WTC11 (cell line): Measurements from ENCODE around the gene ZNF432.

Source experiments
- ATF2 ChIP-seq: sonication (generic); formaldehyde crosslinking; IDR thresholded peaks from 2 replicates; pipeline ENCODE4 v1.8.1; 2022; ENCODE audit warnings: low read depth, missing genetic modification reagents, borderline replicate concordance
- ATF6 ChIP-seq: sonication (generic); formaldehyde crosslinking; IDR thresholded peaks from 2 replicates; pipeline ENCODE4 v1.8.1; 2023; ENCODE audit warnings: mild to moderate bottlenecking, missing genetic modification reagents
- CTCF ChIP-seq: fragments of 200-600 bp; IDR thresholded peaks from 2 replicates; pipeline ENCODE4 v1.8.0; 2022; ENCODE audit warnings: antibody characterized with exemption
- KAT7 ChIP-seq: sonication (generic); formaldehyde crosslinking; IDR thresholded peaks from 2 replicates; pipeline ENCODE4 v1.8.1; 2023; ENCODE audit warnings: missing genetic modification reagents, mild to moderate bottlenecking, borderline replicate concordance
- SMAD3 ChIP-seq: sonication (generic); formaldehyde crosslinking; IDR thresholded peaks from 2 replicates; pipeline ENCODE4 v1.8.0; 2022; ENCODE audit warnings: missing genetic modification reagents, mild to moderate bottlenecking, borderline replicate concordance
- ZMAT4 ChIP-seq: fragments of 250-450 bp; sonication (Bioruptor Pico); IDR thresholded peaks from 2 replicates; pipeline ENCODE4 v1.9.0; 2021; ENCODE audit warnings: mild to moderate bottlenecking
- TF ChIP-seq, protein P1 (sequence below): fragments of 250-450 bp; sonication (Bioruptor Pico); IDR thresholded peaks from 2 replicates; pipeline ENCODE4 v1.9.0; 2021; ENCODE audit warnings: moderate library complexity, mild to moderate bottlenecking, inconsistent platforms, borderline replicate concordance

GRCh38 chr19:52066258-52066863 lies 17.7 kb upstream of the ZNF432 start:
- no peak for TF ChIP-seq CTCF
- no peak for TF ChIP-seq ATF2
- TF ChIP-seq ATF6 (CRISPR knock-in tag) = no peak
- TF ChIP-seq, protein P1, sequence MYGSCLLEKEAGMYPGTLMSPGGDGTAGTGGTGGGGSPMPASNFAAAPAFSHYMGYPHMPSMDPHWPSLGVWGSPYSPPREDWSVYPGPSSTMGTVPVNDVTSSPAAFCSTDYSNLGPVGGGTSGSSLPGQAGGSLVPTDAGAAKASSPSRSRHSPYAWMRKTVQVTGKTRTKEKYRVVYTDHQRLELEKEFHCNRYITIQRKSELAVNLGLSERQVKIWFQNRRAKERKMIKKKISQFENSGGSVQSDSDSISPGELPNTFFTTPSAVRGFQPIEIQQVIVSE (CRISPR knock-in tag) = no peak
- TF ChIP-seq ZMAT4 = no peak
- no peak for TF ChIP-seq KAT7 (CRISPR knock-in tag)
- no peak for TF ChIP-seq SMAD3
